ENCODE results near the gene POU2F3. TPM values are rescaled to one million over a fixed set of nuclear protein-coding genes. Genes with fewer than 3 reads are reported as not detected.

Gene POU2F3
- total and polyA plus RNA-seq, 2 of the 4 experiments (the other 2 are of a cell fraction), result under 0.01 to 0.09 TPM

DNA sequence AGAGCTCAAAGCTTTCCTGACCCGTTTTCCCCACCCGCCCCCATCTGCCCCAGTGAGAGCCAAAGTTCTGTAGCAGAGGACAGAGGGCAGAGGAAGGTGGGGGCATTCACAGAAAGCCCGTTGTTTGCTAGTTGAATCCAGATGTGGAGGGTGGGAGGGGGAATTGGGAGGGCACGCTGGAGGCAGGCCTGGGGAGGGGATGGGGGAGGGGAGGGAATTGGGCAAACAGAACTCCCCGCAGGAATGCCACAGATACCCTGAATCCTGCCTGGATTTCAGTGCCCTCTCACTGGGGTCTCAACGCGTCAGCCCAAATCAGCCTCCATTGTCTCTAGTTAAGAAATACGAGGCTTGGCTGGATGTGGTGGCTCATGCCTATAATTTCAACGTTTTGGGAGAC lies 42.0 kb upstream of the POU2F3 start:
- dilution Hi-C loops (cut with HindIII; ENCODE audit: low sequenced_read_pairs, unreplicated experiment), result no loop called here

More for the DNA sequence above, 42.0 kb upstream of the POU2F3 start:
- Histone ChIP-seq H2BK120ac (ENCODE audit: low read depth, low read length) (no peak overlapping the region), H3K4me3 (ENCODE audit: insufficient read depth, low read depth, low read length) (no peak overlapping the region), H3K14ac (replicated peaks; ENCODE audit: low read depth, low read length) (no peak overlapping the region), H4K91ac (ENCODE audit: insufficient read depth, low read depth, low read length) (no peak overlapping the region), H4K20me1 (ENCODE audit: insufficient read depth, low read length) (no peaks in the 10 kb centered on the region), H2AFZ (replicated peaks; ENCODE audit: low read length, poor library complexity) (no peak overlapping the region), H4K8ac (ENCODE audit: low read depth in 2 of 2, low read length in 2 of 2) (no peak overlapping the region), H3K9me1 (ENCODE audit: insufficient read depth, low read length) (no peaks in the 10 kb centered on the region), H3K27ac (ENCODE audit: insufficient read depth, low read length) (no peak overlapping the region), H3K4ac (ENCODE audit: low read depth, low read length) (no peak overlapping the region), H3K27me3 (ENCODE audit: control insufficient read depth, insufficient read depth, low read length) (peaks cover 56% of the 10 kb centered on the region), H3K9ac (ENCODE audit: low read depth, low read length) (no peak overlapping the region), H2AK5ac (ENCODE audit: low read depth, low read length) (no peak overlapping the region), H3K23ac (ENCODE audit: low read depth, low read length) (no peak overlapping the region), H3K56ac (ENCODE audit: extremely low read depth, insufficient read depth, low read length) (no peak overlapping the region), H2BK20ac (ENCODE audit: low read depth, low read length) (no peak overlapping the region), H3K36me3 (ENCODE audit: control insufficient read depth, insufficient read depth, low read length) (no peaks in the 10 kb centered on the region), H3K9me3 (ENCODE audit: control insufficient read depth, insufficient read depth, low read length) (no peaks in the 10 kb centered on the region), H4K5ac (ENCODE audit: low read depth, low read length) (no peak overlapping the region), H3K4me2 (ENCODE audit: low read depth, low read length) (no peak overlapping the region), H2BK5ac (ENCODE audit: low read depth, low read length, poor library complexity, severe bottlenecking) (no peak overlapping the region), H3K79me1 (ENCODE audit: low read depth in 1 of 2, low read length in 2 of 2) (no peaks in the 10 kb centered on the region), H2AK9ac (replicated peaks; ENCODE audit: low read depth, low read length, poor library complexity) (no peak overlapping the region), H3K18ac (ENCODE audit: low read depth, low read length) (no peak overlapping the region), H3K4me1 (ENCODE audit: control insufficient read depth, insufficient read depth, low read length) (no peaks in the 10 kb centered on the region), H2BK15ac (ENCODE audit: low read depth, low read length) (no peak overlapping the region)
- WGBS, 2 experiments (ENCODE audit: extremely low coverage in 2 of 2, insufficient read length in 1 of 2), result 63% methylated on average over 4 of the region's 9 CpGs; no CpG with 5 or more reads in 1 of the 2 experiments
- no TSS peak for BruUV-seq (replicated peaks)
- no peak for DNase-seq
- ChIA-PET CTCF (no interaction called here), POLR2A (ENCODE audit: unreplicated experiment) (no interaction called here)
- in situ Hi-C loops (cut with MboI; ENCODE audit: low sequenced_read_pairs) (no loop called here), intact Hi-C loops (cut with micrococcal nuclease) (no loop called here)
- TF ChIP-seq RAD21 (IDR thresholded peaks at IDR 0.05; ENCODE audit: low read length) (no peak), NFE2L2 (IDR thresholded peaks at IDR 0.05; ENCODE audit: low read depth, low read length) (no peak), RFX5 (IDR thresholded peaks at IDR 0.05; ENCODE audit: low read depth, low read length) (no peak), CEBPB (IDR thresholded peaks at IDR 0.05; ENCODE audit: low read depth, low read length) (no peak), CHD1 (IDR thresholded peaks at IDR 0.05; ENCODE audit: low read depth, low read length) (no peak), POLR2A (IDR thresholded peaks at IDR 0.05; ENCODE audit: low read depth, low read length) (no peak), MAFK (IDR thresholded peaks at IDR 0.05; ENCODE audit: low read depth, low read length) (no peak), MAZ (IDR thresholded peaks at IDR 0.05; ENCODE audit: borderline replicate concordance, low read depth, low read length) (no peak), RCOR1 (IDR thresholded peaks at IDR 0.05; ENCODE audit: insufficient replicate concordance, low read length) (no peak), FOS (IDR thresholded peaks at IDR 0.05; ENCODE audit: low read depth, low read length) (no peak)
- TF ChIP-seq, protein P1, sequence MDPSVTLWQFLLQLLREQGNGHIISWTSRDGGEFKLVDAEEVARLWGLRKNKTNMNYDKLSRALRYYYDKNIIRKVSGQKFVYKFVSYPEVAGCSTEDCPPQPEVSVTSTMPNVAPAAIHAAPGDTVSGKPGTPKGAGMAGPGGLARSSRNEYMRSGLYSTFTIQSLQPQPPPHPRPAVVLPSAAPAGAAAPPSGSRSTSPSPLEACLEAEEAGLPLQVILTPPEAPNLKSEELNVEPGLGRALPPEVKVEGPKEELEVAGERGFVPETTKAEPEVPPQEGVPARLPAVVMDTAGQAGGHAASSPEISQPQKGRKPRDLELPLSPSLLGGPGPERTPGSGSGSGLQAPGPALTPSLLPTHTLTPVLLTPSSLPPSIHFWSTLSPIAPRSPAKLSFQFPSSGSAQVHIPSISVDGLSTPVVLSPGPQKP (IDR thresholded peaks at IDR 0.05; ENCODE audit: borderline replicate concordance, low read depth, low read length), result no peak
- TF ChIP-seq, protein P2, sequence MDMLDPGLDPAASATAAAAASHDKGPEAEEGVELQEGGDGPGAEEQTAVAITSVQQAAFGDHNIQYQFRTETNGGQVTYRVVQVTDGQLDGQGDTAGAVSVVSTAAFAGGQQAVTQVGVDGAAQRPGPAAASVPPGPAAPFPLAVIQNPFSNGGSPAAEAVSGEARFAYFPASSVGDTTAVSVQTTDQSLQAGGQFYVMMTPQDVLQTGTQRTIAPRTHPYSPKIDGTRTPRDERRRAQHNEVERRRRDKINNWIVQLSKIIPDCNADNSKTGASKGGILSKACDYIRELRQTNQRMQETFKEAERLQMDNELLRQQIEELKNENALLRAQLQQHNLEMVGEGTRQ (IDR thresholded peaks at IDR 0.05; ENCODE audit: low read depth, low read length), result no peak
- ATAC-seq (ENCODE audit: low read depth), result no peak
